Measurements from ENCODE around the gene WASF2. TPM values are rescaled to one million over a fixed set of nuclear protein-coding genes. Genes with fewer than 3 reads are reported as not detected.

The WASF2 gene
- total and polyA plus RNA-seq, 2 of the 13 experiments (the other 11 are each of a cell fraction or from before 2014, with no cell fraction given) = 10.4 to 27.7 TPM

DNA sequence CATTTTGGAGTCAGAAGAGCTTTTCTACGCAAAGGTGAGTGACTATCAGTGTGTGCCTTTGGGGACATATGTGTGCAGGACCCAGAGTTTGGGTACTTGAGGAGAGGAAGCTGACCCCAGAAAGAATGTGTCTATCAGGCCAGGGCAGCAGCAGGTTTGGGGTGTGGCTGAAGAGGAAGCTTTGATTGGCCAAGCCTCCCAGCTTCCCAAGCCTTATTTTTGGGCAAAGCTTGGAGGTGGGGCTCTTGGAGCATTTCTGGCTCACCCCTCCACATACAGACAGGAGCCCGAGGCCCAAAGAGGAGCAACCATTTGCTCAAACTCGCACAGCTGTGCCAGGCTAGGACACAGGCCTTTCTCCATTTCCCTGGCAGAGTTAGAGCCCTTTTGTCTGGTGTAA is 92.9 kb downstream of the WASF2 start (continued):
- TF ChIP-seq ZBTB4 (CRISPR knock-in tag; IDR thresholded peaks at IDR 0.05; ENCODE audit: borderline replicate concordance) = no peak
- no peak for TF ChIP-seq ZNF230 (CRISPR knock-in tag; IDR thresholded peaks at IDR 0.05)
- TF ChIP-seq HNRNPUL1 (IDR thresholded peaks at IDR 0.05; ENCODE audit: low read depth, low read length) = no peak
- no peak for TF ChIP-seq RARA (CRISPR knock-in tag; IDR thresholded peaks at IDR 0.05)
- no peak for TF ChIP-seq ZSCAN9 (CRISPR knock-in tag; IDR thresholded peaks at IDR 0.05; ENCODE audit: borderline replicate concordance)

GRCh38 chr1:27395441-27396195 is 94.3 kb downstream of the WASF2 start:
- DNase-seq (ENCODE audit: low spot score) (peak; percentile 40), ATAC-seq (peak; percentile 32), FAIRE-seq (no peak)
- peaks cover 28% of the 10 kb centered on the region for H3K4me1 ChIP-seq (ENCODE audit: insufficient read depth, low read length)
- intact Hi-C loops (cut with micrococcal nuclease; ENCODE audit: unreplicated experiment) (loop anchor here (1.0 to 10.0 kb wide), 2 partner anchors 38 to 269 kb away; no protein-coding TSS in a partner anchor), in situ Hi-C loops (cut with HindIII; ENCODE audit: extremely low pct_ligation_motif_present, low pct_unique_long_range_greater_than_20kb) (no loop called here)
- H3K27me3 ChIP-seq (ENCODE audit: control insufficient read depth in 1 of 2, insufficient read depth in 2 of 2, low read length in 2 of 2) = peaks cover 0 to 2% of the 10 kb centered on the region in 2 experiments; a peak in 2 of 5 replicates
- ChIA-PET POLR2A (interaction anchor here (0.6 to 1.8 kb wide), 4 partner anchors 18 to 211 kb away, joined by 3 to 6 read pairs (median 3); partner anchors contain the start of gene WASF2), CTCF (ENCODE audit: low intra/inter-chr PET ratio, low total read pairs) (interaction anchor here (1.3 to 2.4 kb wide), 4 partner anchors 38 to 99 kb away, joined by 4 to 17 read pairs (median 8); no protein-coding TSS in a partner anchor)
- H3K9ac ChIP-seq (ENCODE audit: insufficient read depth, low read depth, low read length) = no peak overlapping the region
- no peaks in the 10 kb centered on the region for H3K9me3 ChIP-seq (ENCODE audit: low read length)
- H3K27ac ChIP-seq (ENCODE audit: extremely low read length, insufficient read depth, low read length) = no peak overlapping the region
- WGBS (ENCODE audit: low lambda C conversion rate) = 0% methylated on average over 7 of the region's 10 CpGs
- no peak overlapping the region for H3K4me2 ChIP-seq (ENCODE audit: low read depth, low read length)
- BruUV-seq (replicated peaks) = no TSS peak
- no peaks in the 10 kb centered on the region for H4K20me1 ChIP-seq (ENCODE audit: insufficient read depth, low read length)
- no peaks in the 10 kb centered on the region for H3K36me3 ChIP-seq (replicated peaks in 1 of 2; ENCODE audit: control insufficient read depth in 1 of 2, insufficient read depth in 2 of 2, low read length in 2 of 2)
- H3K4me3 ChIP-seq (replicated peaks in 1 of 3; ENCODE audit: insufficient read depth in 1 of 3, low read depth in 2 of 3, low read length in 3 of 3) = no peak overlapping the region
- H3K79me2 ChIP-seq (ENCODE audit: insufficient read depth, low read length) = no peaks in the 10 kb centered on the region
- H2AFZ ChIP-seq (ENCODE audit: low read length) = no peak overlapping the region
- no peak for TF ChIP-seq RBM39 (IDR thresholded peaks at IDR 0.05; ENCODE audit: low read depth, low read length, poor library complexity, severe bottlenecking)
- TF ChIP-seq SMC3 (IDR thresholded peaks at IDR 0.05; ENCODE audit: low read length) = peak; percentile 58
- TF ChIP-seq, protein P1, sequence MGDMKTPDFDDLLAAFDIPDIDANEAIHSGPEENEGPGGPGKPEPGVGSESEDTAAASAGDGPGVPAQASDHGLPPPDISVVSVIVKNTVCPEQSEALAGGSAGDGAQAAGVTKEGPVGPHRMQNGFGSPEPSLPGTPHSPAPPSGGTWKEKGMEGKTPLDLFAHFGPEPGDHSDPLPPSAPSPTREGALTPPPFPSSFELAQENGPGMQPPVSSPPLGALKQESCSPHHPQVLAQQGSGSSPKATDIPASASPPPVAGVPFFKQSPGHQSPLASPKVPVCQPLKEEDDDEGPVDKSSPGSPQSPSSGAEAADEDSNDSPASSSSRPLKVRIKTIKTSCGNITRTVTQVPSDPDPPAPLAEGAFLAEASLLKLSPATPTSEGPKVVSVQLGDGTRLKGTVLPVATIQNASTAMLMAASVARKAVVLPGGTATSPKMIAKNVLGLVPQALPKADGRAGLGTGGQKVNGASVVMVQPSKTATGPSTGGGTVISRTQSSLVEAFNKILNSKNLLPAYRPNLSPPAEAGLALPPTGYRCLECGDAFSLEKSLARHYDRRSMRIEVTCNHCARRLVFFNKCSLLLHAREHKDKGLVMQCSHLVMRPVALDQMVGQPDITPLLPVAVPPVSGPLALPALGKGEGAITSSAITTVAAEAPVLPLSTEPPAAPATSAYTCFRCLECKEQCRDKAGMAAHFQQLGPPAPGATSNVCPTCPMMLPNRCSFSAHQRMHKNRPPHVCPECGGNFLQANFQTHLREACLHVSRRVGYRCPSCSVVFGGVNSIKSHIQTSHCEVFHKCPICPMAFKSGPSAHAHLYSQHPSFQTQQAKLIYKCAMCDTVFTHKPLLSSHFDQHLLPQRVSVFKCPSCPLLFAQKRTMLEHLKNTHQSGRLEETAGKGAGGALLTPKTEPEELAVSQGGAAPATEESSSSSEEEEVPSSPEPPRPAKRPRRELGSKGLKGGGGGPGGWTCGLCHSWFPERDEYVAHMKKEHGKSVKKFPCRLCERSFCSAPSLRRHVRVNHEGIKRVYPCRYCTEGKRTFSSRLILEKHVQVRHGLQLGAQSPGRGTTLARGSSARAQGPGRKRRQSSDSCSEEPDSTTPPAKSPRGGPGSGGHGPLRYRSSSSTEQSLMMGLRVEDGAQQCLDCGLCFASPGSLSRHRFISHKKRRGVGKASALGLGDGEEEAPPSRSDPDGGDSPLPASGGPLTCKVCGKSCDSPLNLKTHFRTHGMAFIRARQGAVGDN (CRISPR knock-in tag; IDR thresholded peaks at IDR 0.05) = peak; percentile 44; the same call in 1 of the 2 replicates
- no peak for TF ChIP-seq ZNF44 (CRISPR knock-in tag; IDR thresholded peaks at IDR 0.05)
- TF ChIP-seq RXRA (CRISPR knock-in tag; IDR thresholded peaks at IDR 0.05) = 0 out of 2 replicates have a peak, but pooled peaks have one; percentile 30
- TF ChIP-seq ZNF670 (CRISPR knock-in tag; IDR thresholded peaks at IDR 0.05; ENCODE audit: borderline replicate concordance) = no peak
- peak; percentile 43 for TF ChIP-seq YY1 (IDR thresholded peaks at IDR 0.05; ENCODE audit: insufficient read depth, insufficient replicate concordance, low read depth, low read length)
- no peak for TF ChIP-seq ZNF430 (CRISPR knock-in tag; IDR thresholded peaks at IDR 0.05)
- TF ChIP-seq ZNF678 (CRISPR knock-in tag; IDR thresholded peaks at IDR 0.05) = no peak
